SK-N-MC (cell line): Measurements from ENCODE around the gene SEC31B.

Experiments
- EZH2 ChIP-seq: fragments of 200-600 bp; sonication (generic); IDR thresholded peaks from one replicate; pipeline ENCODE4 v1.6.1; 2017; ENCODE audit warnings: antibody characterized with exemption
- POLR2AphosphoS5 ChIP-seq: IDR thresholded peaks from 2 replicates; pipeline ENCODE4 v1.6.1; 2012; ENCODE audit warnings: mild to moderate bottlenecking, low read depth, low read length, borderline replicate concordance

GRCh38 chr10:100561005-100561404 is 41.3 kb upstream of the SEC31B start:
- no peak for TF ChIP-seq POLR2AphosphoS5
- TF ChIP-seq EZH2, result no peak
